COLO668 (cell line): ENCODE measurements around the gene CCL13.
"Not testable (repeated sequence)": the region's sequence is repeated elsewhere in the genome, so short reads cannot be mapped to it uniquely, and the experiment has no call there.

Source experiments
- DNase-seq: peaks from one replicate; lab custom pipeline; 2025; ENCODE audit not compliant: unreplicated experiment; lab: John Stamatoyannopoulos, UW

CCL13 gene

DNA sequence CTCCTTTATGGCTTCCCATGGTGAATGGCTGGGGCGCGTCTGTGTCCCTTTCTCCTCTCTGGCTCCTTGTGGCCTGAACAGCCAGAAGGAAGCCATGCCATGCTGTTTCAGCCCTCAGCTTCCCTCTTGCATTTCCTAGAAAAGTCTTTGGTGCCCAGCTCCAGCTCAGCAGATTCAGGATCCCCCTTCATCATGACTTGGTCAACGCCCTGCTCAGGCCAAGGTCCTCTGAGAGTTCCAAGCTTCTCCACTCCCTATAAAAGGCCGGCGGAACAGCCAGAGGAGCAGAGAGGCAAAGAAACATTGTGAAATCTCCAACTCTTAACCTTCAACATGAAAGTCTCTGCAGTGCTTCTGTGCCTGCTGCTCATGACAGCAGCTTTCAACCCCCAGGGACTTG, at the start of gene CCL13:
Gene CCL13 (plus strand): TSS at position 287 of the 400 bp plus-strand sequence. CDS start 47 bp downstream, at position 334.
- DNase-seq, result no peak

GRCh38 chr17:34307110-34307509, 49.2 kb upstream of the CCL13 start:
- no peak for DNase-seq

DNA sequence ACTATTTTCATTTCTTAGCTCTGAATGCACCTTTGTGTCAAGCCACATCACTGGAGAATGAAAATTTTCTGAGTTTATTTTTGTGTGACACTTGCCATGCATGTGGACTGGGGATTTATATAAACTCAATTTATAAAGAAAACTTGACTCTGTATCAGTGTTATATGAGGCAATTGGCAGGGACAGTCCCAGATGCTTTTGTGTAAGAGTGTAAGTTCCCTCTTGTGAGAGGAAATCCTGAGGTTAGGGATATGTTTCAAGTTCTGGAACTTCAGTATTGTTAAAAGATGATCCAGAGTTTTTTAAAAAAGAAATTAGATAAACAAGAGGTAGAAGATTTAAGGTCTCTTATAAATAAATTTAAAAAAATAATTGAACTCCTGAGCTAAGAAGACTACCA, 47.9 kb upstream of the CCL13 start:
- DNase-seq, result no peak

DNA sequence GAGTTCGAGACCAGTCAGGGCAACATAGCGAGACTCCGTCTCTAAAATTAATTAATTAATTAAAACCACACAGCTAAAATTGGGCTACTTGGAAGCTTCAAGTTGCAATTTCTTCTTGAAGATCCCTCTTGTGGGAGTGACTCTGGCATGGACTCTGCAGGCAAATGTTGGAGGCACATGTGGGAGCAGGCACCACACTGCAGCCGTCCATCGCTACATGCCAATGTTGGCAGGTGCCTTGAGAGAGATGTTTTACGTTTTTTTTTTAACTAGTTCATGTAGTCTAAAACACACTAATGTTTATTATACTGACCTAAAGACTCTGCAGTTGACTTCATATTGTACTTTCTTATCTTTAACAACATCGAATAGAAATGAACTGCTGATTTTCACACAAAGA, 45.0 kb upstream of the CCL13 start:
- DNase-seq, result no peak

DNA sequence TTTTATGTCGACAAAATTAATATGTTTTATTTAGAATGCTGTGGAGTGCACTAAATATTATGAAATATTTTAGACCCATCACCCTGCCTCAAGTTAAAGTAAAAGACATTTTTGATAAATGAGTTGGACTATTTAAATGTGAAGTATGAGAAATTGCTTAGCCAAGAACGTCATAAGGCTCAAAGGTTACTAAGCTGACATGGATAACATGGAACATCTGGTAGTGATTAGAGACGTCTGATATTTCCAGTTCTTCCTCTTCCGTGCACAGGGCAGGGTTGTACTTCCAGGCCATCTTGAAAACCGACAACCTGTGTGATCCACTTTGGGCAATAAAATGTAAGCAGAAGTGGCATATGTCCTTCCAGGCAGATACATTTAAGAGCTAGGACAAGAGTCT, 44.2 kb upstream of the CCL13 start:
- no peak for DNase-seq

- no peak for DNase-seq
Measured at GRCh38 chr17:34313164-34313563, 43.1 kb upstream of the CCL13 start.

DNA sequence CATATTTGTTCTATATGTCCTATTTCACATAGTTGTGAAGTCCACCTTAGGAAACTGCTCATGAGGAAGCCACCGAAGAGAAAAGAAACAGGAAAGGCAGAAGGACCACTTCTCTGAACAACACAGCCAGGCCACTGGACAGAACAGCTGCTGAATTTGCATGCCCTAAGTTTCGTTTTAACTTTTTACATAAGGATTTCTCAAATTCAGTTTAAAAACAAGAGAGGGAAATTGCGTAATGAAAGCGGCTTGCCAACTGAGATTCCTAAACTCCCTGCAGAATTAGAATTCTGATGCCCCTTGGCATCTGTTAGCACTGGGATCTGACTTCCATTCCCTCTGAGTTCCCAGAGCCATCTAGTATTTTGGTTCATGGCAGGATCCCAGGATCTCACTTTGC, 42.0 kb upstream of the CCL13 start:
- DNase-seq, result no peak

- DNase-seq, result no peak
Measured at GRCh38 chr17:34318474-34318873, 37.8 kb upstream of the CCL13 start.

- no peak for DNase-seq
Measured at GRCh38 chr17:34319039-34319483, 37.2 kb upstream of the CCL13 start, which contains the start of gene CCL8. TSS of gene CCL8 (plus strand) at chr17:34319435. CDS start at chr17:34319502, 67 bp downstream.

DNA sequence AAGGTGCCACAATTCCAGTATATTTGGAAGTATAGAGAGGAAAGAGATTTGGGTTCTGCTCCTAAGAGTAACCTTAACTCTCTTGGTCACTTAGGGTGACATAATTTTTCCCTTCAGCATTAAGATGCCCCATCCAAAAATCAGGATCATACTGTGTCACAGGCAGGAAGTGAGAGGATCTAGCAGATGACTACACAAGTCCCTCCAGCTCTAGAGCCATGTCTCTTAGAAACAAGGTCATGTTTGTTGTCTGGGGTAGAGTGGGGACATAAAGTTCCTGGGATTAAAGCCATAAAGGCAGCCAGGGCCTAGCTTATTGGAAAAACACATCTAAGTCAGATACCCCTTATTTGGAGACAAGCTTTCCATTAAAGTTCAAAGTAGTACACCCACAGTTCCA, 34.3 kb upstream of the CCL13 start:
- no peak for DNase-seq

GRCh38 chr17:34327580-34327979, 28.7 kb upstream of the CCL13 start:
- not testable (repeated sequence) for DNase-seq

DNA sequence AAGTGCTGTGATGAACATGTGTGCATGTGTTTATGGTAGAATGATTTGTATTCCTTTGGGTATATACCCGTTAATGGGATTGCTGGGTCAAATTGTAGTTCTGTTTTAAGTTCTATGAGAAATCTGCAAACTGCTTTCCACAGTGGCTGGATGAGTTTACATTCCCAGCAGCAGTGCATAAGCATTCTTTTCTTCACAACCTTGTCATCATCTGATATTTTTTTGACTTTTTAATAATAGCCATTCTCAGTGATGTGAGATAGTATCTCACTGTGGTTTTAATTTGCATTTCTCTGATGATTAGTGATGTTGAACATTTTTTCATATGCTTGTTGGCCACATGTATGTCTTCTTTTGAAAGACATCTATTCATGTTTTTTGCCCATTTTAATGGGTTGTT, 18.6 kb upstream of the CCL13 start:
- no peak for DNase-seq

DNA sequence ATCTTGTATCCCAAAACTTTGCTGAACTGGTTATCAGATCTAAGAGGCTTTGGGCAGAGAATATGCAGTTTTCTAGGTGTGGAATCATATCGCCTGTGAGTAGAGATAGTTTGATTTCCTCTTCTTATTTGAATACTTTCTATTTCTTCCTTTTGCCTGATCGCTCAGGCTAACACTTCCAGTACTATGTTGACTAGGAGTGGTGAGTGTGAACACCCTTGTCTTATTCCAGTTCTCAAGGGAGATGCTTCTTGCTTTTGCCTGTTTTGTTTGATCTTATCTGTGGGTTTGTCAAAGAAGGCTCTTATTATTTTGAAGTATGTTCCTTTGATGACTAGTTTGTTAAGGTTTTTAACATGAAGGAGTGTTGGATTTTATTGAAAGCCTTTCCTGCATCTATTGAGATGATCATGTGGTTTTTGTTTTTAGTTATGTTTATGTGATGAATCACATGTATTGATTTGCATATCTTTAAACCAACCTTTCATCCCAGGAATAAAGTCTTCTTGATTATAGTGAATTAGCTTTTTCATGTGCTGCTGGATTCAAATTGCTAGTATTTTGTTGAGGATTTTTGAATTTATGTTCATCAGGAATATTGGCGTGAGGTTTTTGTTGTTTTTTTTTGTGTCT, 17.0 kb upstream of the CCL13 start:
- no peak for DNase-seq

DNA sequence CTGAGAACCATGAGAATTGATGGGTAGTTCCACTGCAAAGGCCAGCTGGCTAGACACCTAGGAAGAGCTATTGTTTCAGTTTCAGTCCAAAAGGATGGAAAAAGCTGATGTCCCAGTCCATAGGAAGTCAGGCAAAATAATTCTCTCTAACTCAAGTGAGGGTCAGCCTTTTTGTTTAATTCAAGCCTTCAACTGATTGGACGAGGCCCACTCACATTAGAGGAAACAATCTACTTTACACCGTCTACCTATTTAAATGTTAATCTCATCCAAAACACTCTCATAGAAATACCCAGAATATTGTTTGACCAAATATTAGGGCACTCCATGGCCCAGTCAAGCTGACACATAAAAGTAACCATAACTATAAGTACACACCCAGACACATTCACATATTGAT, 14.4 kb upstream of the CCL13 start:
- DNase-seq, result no peak

- DNase-seq, result no peak
Measured at GRCh38 chr17:34347063-34347462, 9.2 kb upstream of the CCL13 start.

GRCh38 chr17:34349751-34350150, 6.5 kb upstream of the CCL13 start:
- no peak for DNase-seq

DNA sequence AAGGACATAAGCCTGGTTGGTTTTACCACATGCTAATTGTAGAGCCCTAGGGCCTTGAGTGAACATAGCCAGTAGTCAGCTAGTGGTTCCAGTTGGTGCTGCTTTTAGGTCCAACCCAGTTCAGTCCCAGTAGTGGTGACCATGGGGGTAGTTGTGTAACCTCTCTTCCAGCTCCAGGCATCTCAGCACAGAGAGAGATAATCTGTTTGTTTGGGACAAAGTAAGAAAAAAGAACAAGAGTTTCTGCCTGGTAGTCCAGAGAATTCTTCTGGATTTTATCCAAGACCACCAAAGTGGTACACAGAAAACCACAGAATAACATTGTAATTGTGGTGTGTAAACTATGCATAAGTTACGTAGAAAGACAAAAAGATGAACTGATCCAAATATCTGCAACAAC, 5.2 kb upstream of the CCL13 start:
- no peak for DNase-seq

- DNase-seq, result no peak
Measured at GRCh38 chr17:34352191-34352590, 4.1 kb upstream of the CCL13 start.

DNA sequence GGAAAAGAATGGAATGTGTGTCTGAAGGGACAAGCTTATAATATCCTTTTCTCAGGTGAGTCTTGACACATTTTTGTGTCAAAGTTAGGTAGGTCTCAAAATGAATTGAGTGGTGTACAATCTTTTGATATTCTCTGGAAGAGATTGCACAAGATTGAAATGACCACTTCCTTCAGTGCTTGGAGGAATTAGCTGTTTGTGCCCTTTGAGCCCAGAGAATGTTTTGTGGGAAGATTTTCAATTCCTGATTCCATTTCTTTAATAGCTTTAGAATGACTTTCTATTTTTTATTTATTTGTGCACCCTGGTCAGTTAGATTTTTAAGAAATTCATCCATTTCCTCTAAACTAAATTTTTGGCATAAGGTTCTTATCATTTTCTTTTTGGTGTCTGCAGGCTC, 1.6 kb upstream of the CCL13 start:
- DNase-seq, result no peak

- DNase-seq, result no peak
Measured at GRCh38 chr17:34357398-34357797, 1.1 kb downstream of the CCL13 start.

DNA sequence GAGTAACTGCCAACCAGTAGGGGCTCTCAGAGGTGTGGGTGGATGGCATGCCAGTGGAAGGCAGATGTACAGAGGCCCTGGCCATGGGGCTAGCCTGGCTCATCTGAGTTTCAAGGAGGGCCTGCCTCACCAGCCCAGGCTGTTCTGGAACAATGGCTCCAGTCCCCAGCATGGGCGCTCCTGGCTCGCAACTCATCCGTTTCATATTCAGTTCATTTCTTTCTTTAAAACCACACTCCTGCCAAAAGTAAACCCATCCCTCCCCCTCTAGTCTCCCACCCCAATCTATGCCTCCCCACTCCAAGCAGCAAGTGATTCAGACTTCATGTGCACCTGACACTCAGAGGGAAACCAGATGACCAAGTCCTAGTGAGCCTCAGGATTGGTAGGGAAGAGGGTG, 2.4 kb downstream of the CCL13 start:
- no peak for DNase-seq

DNA sequence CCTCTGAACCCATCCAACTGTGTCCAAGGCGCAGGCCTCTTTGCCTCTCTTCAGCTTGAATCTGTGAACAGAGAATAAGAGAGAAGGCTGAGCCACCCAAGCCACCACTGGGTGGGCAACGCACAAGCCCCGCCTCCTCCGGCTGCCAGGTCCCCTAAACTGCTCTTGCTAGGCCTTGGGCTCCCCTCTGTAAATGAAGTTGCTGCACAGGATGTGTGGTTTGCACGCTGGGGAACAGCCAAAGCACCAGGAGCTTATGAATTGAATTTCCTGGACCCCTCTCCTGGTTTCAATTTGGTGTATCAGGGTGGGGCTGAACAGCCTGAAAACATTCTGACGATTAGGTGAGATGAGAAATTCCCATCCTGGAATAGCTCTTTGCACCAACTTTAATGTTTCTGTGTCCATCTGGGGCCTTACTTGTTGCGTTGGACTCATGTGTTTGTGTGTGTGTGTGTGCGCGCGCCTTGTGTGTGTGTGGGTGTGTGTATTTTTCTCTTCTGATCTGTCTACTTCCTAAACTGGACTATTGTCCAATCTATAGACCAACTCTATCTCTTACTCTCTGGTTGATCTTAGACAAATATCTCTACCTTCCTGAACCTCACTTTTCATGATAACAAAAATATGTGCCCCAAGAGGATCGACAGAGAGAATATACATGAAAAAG, 4.5 kb downstream of the CCL13 start:
- DNase-seq, result no peak
